Stimulated activated CD4-positive, alpha-beta T cell treated with anti-CD3 and anti-CD28 coated beads, Interleukin-1b, Interleukin-23, amount 100 ng/mL, for 1 hour (primary cell): ENCODE results near the gene BCLAF3.

Experiments
- DNase-seq, 2 donors: peaks; one replicate each; pipeline ENCODE4 v3.0.0-alpha.2; 2020; ENCODE audit warnings: low read depth in 2 of 2

Gene BCLAF3

GRCh38 chrX:19990556-19991349, at the start of gene BCLAF3:
TSS of gene BCLAF3 (minus strand) at chrX:19991061. CDS start at chrX:19970264, 20,797 bp downstream.
- peak; percentile 66 to 76 for DNase-seq

GRCh38 chrX:20038966-20039365, 48.1 kb upstream of the BCLAF3 start:
- no peak for DNase-seq

- no peak for DNase-seq
Measured at GRCh38 chrX:20037186-20037585, 46.3 kb upstream of the BCLAF3 start.

GRCh38 chrX:20032201-20032600, 41.3 kb upstream of the BCLAF3 start:
- DNase-seq, result no peak

GRCh38 chrX:20029728-20030127, 38.9 kb upstream of the BCLAF3 start:
- no peak for DNase-seq

- DNase-seq, result no peak
Measured at GRCh38 chrX:20028588-20028987, 37.7 kb upstream of the BCLAF3 start.

GRCh38 chrX:20026278-20026677, 35.4 kb upstream of the BCLAF3 start:
- no peak for DNase-seq

GRCh38 chrX:20019672-20020365, 29.0 kb upstream of the BCLAF3 start:
- no peak for DNase-seq

GRCh38 chrX:20016616-20016945, 25.7 kb upstream of the BCLAF3 start:
- DNase-seq, result no peak

- DNase-seq, result no peak
Measured at GRCh38 chrX:20015945-20016615, 25.2 kb upstream of the BCLAF3 start.

GRCh38 chrX:20015422-20015821, 24.6 kb upstream of the BCLAF3 start:
- DNase-seq, result no peak

- no peak for DNase-seq
Measured at GRCh38 chrX:20011608-20012007, 20.7 kb upstream of the BCLAF3 start.

GRCh38 chrX:20007962-20008622, 17.2 kb upstream of the BCLAF3 start:
- DNase-seq, result no peak

- DNase-seq, result no peak
Measured at GRCh38 chrX:20005883-20006282, 15.0 kb upstream of the BCLAF3 start.

GRCh38 chrX:20001588-20001987, 10.7 kb upstream of the BCLAF3 start:
- DNase-seq, result no peak

GRCh38 chrX:19991350-19991718, 473 bp upstream of the BCLAF3 start:
- DNase-seq, result no peak

- DNase-seq, result no peak
Measured at GRCh38 chrX:19990151-19990555, 708 bp downstream of the BCLAF3 start.

- DNase-seq, result no peak
Measured at GRCh38 chrX:19987856-19988255, 3.0 kb downstream of the BCLAF3 start.

- DNase-seq, result no peak
Measured at GRCh38 chrX:19986531-19986930, 4.3 kb downstream of the BCLAF3 start.

- DNase-seq, result no peak
Measured at GRCh38 chrX:19981947-19982346, 8.9 kb downstream of the BCLAF3 start.

GRCh38 chrX:19975845-19976244, 15.0 kb downstream of the BCLAF3 start:
- no peak for DNase-seq

- no peak for DNase-seq
Measured at GRCh38 chrX:19972984-19973383, 17.9 kb downstream of the BCLAF3 start.
